Astrocyte (in vitro differentiated cells and primary cell): ENCODE measurements around the gene KLHL42.

ENCODE experiments used
- EZH2 ChIP-seq: IDR thresholded peaks from 2 replicates; pipeline ENCODE4 v1.6.1; 2012; ENCODE audit warnings: mild to moderate bottlenecking, low read length, inconsistent platforms; ENCODE audit not compliant: insufficient read depth
- TF ChIP-seq, protein P1 (sequence below): IDR thresholded peaks from 2 replicates; pipeline ENCODE4 v1.5.1; 2011; ENCODE audit warnings: low read depth, mild to moderate bottlenecking, inconsistent platforms, low read length, moderate library complexity; ENCODE audit not compliant: insufficient read depth

DNA sequence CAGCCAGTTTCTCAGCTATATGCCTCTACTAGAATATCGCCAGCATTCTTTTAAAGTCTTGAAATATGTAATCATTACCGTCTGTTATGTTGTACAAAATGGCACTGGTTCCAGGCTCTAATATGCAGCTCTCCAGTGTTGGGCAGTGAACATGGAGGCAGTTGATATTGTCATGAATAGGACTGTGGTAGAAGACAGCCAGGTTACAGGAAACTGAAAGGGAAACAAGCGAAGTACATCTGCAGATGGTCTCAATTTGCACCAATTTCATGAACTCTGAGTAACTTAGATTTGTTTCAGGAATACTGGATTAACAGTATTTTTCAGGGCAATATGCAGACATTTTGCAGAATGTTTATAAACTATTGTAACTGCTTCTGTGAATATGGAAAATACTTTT is 13.4 kb upstream of the KLHL42 start:
- TF ChIP-seq, protein P1, sequence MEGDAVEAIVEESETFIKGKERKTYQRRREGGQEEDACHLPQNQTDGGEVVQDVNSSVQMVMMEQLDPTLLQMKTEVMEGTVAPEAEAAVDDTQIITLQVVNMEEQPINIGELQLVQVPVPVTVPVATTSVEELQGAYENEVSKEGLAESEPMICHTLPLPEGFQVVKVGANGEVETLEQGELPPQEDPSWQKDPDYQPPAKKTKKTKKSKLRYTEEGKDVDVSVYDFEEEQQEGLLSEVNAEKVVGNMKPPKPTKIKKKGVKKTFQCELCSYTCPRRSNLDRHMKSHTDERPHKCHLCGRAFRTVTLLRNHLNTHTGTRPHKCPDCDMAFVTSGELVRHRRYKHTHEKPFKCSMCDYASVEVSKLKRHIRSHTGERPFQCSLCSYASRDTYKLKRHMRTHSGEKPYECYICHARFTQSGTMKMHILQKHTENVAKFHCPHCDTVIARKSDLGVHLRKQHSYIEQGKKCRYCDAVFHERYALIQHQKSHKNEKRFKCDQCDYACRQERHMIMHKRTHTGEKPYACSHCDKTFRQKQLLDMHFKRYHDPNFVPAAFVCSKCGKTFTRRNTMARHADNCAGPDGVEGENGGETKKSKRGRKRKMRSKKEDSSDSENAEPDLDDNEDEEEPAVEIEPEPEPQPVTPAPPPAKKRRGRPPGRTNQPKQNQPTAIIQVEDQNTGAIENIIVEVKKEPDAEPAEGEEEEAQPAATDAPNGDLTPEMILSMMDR = no peak
- TF ChIP-seq EZH2 = no peak
